MCF 10A (cell line): ENCODE data around the gene TOMM40L. TPM values are rescaled to one million over a fixed set of nuclear protein-coding genes. Genes with fewer than 3 reads are reported as not detected.
A peak's percentile ranks its signal among the peaks of the same experiment; 100 is the strongest.

Experiments used
- BruUV-seq: library from RNA; stranded (reverse); fragments of 400-500 nt; replicated peaks from 2 replicates; lab custom pipeline; 2021; lab: Mats Ljungman, UMichigan
- CTCF ChIA-PET: fragments of 300-600 bp; sonication (Branson Sonifier 250); formaldehyde crosslinking; extraction: SDS; loops from one replicate; lab custom pipeline; 2021; ENCODE audit warnings: antibody characterized with exemption, inconsistent platforms; lab: Yijun Ruan, JAX
- POLR2A ChIA-PET: fragments of 300-600, 350-650 bp; sonication (Branson Sonifier 250); formaldehyde crosslinking; extraction: SDS; loops from one replicate; lab custom pipeline; 2020; ENCODE audit warnings: antibody characterized with exemption, inconsistent platforms; lab: Yijun Ruan, JAX
- DNase-seq: peaks from one replicate; pipeline ENCODE4 v3.0.0-alpha.2; 2018; ENCODE audit not compliant: unreplicated experiment
- H3K27ac Mint-ChIP-seq: one replicate; pipeline ENCODE4 v1.8.0; 2022; ENCODE audit warnings: mild to moderate bottlenecking, low read depth, mixed read lengths; ENCODE audit not compliant: unreplicated experiment
- H3K27me3 Mint-ChIP-seq: one replicate; pipeline ENCODE4 v1.8.0; 2022; ENCODE audit warnings: mixed read lengths; ENCODE audit not compliant: insufficient read depth, unreplicated experiment
- H3K36me3 Mint-ChIP-seq: one replicate; pipeline ENCODE4 v1.8.0; 2022; ENCODE audit warnings: mild to moderate bottlenecking, moderate library complexity, mixed read lengths; ENCODE audit not compliant: insufficient read depth, unreplicated experiment
- H3K4me1 Mint-ChIP-seq: one replicate; pipeline ENCODE4 v1.8.0; 2022; ENCODE audit warnings: mixed read lengths; ENCODE audit not compliant: insufficient read depth, unreplicated experiment
- H3K4me3 Mint-ChIP-seq: one replicate; pipeline ENCODE4 v1.8.0; 2022; ENCODE audit warnings: mild to moderate bottlenecking, moderate library complexity, mixed read lengths; ENCODE audit not compliant: unreplicated experiment
- H3K9me3 Mint-ChIP-seq: one replicate; pipeline ENCODE4 v1.8.0; 2022; ENCODE audit warnings: mixed read lengths; ENCODE audit not compliant: unreplicated experiment
- CTCF ChIP-seq: fragments of 200-600 bp; IDR thresholded peaks from one replicate; pipeline ENCODE4 v1.8.0; 2022; ENCODE audit warnings: antibody characterized with exemption, mild to moderate bottlenecking; ENCODE audit not compliant: unreplicated experiment
- intact Hi-C: fragments of 100-400 bp; cut with micrococcal nuclease; formaldehyde crosslinking; loops from 2 replicates; pipeline ENCODE4 v1.14.1; 2022
- total RNA-seq: library from RNA; stranded (reverse); gene quantifications from 2 replicates; pipeline ENCODE4 v1.2.3, GENCODE V29; 2022

The TOMM40L gene
- total RNA-seq, 1 experiment from 2014 or later, result 12.3 TPM

- H3K36me3 Mint-ChIP-seq, result peaks cover 26% of the 10 kb centered on the region
- intact Hi-C loops, result loop anchor here (1.0 kb wide), 1 partner anchor 12 kb away; the partner anchor contains the start of gene PPOX
- H3K27me3 Mint-ChIP-seq, result no peaks in the 10 kb centered on the region
- peaks cover 37% of the 10 kb centered on the region for H3K4me1 Mint-ChIP-seq
- H3K4me3 Mint-ChIP-seq, result peak overlapping the region; percentile 86
- ChIA-PET CTCF (interaction anchor here (0.9 to 3.5 kb wide), 4 partner anchors 11 to 48 kb away, joined by 3 to 33 read pairs (median 14); partner anchors contain the start of genes PPOX and TOMM40L), POLR2A (interaction anchor here (1.9 to 3.3 kb wide), 8 partner anchors 11 to 157 kb away, joined by 6 to 101 read pairs (median 15); partner anchors contain the start of genes DEDD, F11R, NDUFS2 and PPOX)
- no peak for DNase-seq
- H3K27ac Mint-ChIP-seq, result peak overlapping the region; percentile 92
- no peak for TF ChIP-seq CTCF
- no TSS peak for BruUV-seq
- H3K9me3 Mint-ChIP-seq, result no peaks in the 10 kb centered on the region
Measured at GRCh38 chr1:161177936-161178244, 48.0 kb upstream of the TOMM40L start.

- Mint-ChIP-seq H3K9me3 (no peaks in the 10 kb centered on the region), H3K4me1 (peaks cover 34% of the 10 kb centered on the region), H3K36me3 (peaks cover 7% of the 10 kb centered on the region), H3K27me3 (no peaks in the 10 kb centered on the region), H3K4me3 (no peak overlapping the region), H3K27ac (no peak overlapping the region)
- intact Hi-C loops, result loop anchor here (1.0 kb wide), 2 partner anchors 46 to 112 kb away; no protein-coding TSS in a partner anchor
- no peak for DNase-seq
- no peak for TF ChIP-seq CTCF
- POLR2A ChIA-PET, result interaction anchor here (0.7 to 5.3 kb wide), 5 partner anchors 13 to 203 kb away, joined by 3 to 58 read pairs (median 7); partner anchors contain the start of genes NDUFS2, PPOX and USF1
- BruUV-seq, result no TSS peak
- CTCF ChIA-PET, result interaction anchor here (0.7 to 5.9 kb wide), 9 partner anchors 8 to 1266 kb away, joined by 3 to 115 read pairs (median 6); partner anchors contain the start of genes APOA2, PPOX and TOMM40L
Measured at GRCh38 chr1:161179698-161180097, 46.2 kb upstream of the TOMM40L start.

GRCh38 chr1:161180639-161181038 is 45.2 kb upstream of the TOMM40L start:
- Mint-ChIP-seq H3K27ac (no peak overlapping the region), H3K9me3 (no peaks in the 10 kb centered on the region), H3K4me3 (no peak overlapping the region), H3K27me3 (no peaks in the 10 kb centered on the region), H3K36me3 (no peaks in the 10 kb centered on the region), H3K4me1 (peaks cover 33% of the 10 kb centered on the region)
- ChIA-PET POLR2A (interaction anchor here (0.6 to 5.3 kb wide), 7 partner anchors 14 to 135 kb away, joined by 3 to 58 read pairs (median 7); partner anchors contain the start of genes DEDD, NDUFS2, PPOX and SDHC), CTCF (interaction anchor here (0.6 to 5.9 kb wide), 18 partner anchors 9 to 259 kb away, joined by 3 to 115 read pairs (median 5); partner anchors contain the start of genes APOA2, PPOX and TOMM40L)
- DNase-seq, result peak; percentile 59
- intact Hi-C loops, result loop anchor here (1.0 kb wide), 2 partner anchors 45 to 111 kb away; no protein-coding TSS in a partner anchor
- TF ChIP-seq CTCF, result peak; percentile 56
- no TSS peak for BruUV-seq

GRCh38 chr1:161182214-161182613 is 43.6 kb upstream of the TOMM40L start:
- Mint-ChIP-seq H3K9me3 (no peaks in the 10 kb centered on the region), H3K4me3 (no peak overlapping the region), H3K4me1 (peaks cover 28% of the 10 kb centered on the region), H3K27me3 (no peaks in the 10 kb centered on the region), H3K27ac (peak overlapping the region; percentile 94), H3K36me3 (no peaks in the 10 kb centered on the region)
- ChIA-PET CTCF (interaction anchor here (0.6 to 5.9 kb wide), 20 partner anchors 7 to 581 kb away, joined by 3 to 115 read pairs (median 4); partner anchors contain the start of genes APOA2, NDUFS2, PPOX and TOMM40L), POLR2A (interaction anchor here (0.6 to 5.3 kb wide), 12 partner anchors 9 to 200 kb away, joined by 3 to 58 read pairs (median 6); partner anchors contain the start of genes ADAMTS4, FCER1G, NDUFS2 and PPOX)
- DNase-seq, result peak; percentile 68
- no TSS peak for BruUV-seq
- intact Hi-C loops, result loop anchor here (1.0 kb wide), 1 partner anchor 10 kb away; no protein-coding TSS in a partner anchor
- TF ChIP-seq CTCF, result no peak
